GM12865 (cell line): ENCODE measurements around the gene FAM83F.

Source experiments
- DNase-seq: peaks from one replicate; pipeline ENCODE4 v3.0.0; 2010; ENCODE audit warnings: low read depth
- H3K4me3 ChIP-seq: 2 replicates; pipeline ENCODE4 v1.5.1; 2011; ENCODE audit warnings: mild to moderate bottlenecking, low read depth, low read length, control low read depth
- CTCF ChIP-seq: IDR thresholded peaks from 2 replicates; pipeline ENCODE4 v1.5.1; 2011; ENCODE audit warnings: low read length, control low read depth, low read depth, inconsistent platforms; ENCODE audit not compliant: insufficient read depth; ENCODE audit errors: missing control alignments

FAM83F gene

GRCh38 chr22:39995393-39996252 is 869 bp downstream of the FAM83F start:
- TF ChIP-seq CTCF, result no peak
- no peak for DNase-seq
- no peak overlapping the region for H3K4me3 ChIP-seq

GRCh38 chr22:39996732-39997131 is 2.0 kb downstream of the FAM83F start:
- no peak overlapping the region for H3K4me3 ChIP-seq
- no peak for DNase-seq
- TF ChIP-seq CTCF, result no peak

DNA sequence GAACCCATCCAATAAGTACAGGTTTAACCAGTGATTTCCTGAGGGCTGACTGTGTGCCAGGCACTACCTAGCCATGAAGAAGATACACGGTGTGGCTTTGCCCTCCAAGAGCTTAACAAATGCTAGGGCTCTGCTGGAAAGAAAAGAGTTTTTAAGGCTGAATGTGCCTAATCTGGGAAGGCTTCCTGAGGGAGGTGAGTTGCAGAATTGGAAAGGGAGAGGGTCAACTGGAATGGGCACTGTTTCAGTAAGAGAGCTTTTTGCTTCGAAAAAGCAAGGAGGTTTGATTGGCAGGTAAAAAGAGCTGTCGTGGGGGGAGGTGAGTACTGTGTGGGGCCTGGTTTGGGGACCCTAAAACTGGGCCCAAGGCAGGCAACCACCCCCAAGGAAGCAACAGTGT is 2.7 kb downstream of the FAM83F start:
- no peak overlapping the region for H3K4me3 ChIP-seq
- TF ChIP-seq CTCF, result no peak
- DNase-seq, result no peak

- no peak for TF ChIP-seq CTCF
- no peak overlapping the region for H3K4me3 ChIP-seq
- no peak for DNase-seq
These were observed 3.4 kb downstream of the FAM83F start for GRCh38 chr22:39997939-39998726.

- TF ChIP-seq CTCF, result peak; percentile 17
- peak; percentile 39 for DNase-seq
- H3K4me3 ChIP-seq, result no peak overlapping the region
These were observed 4.5 kb downstream of the FAM83F start for GRCh38 chr22:39999144-39999757.

DNA sequence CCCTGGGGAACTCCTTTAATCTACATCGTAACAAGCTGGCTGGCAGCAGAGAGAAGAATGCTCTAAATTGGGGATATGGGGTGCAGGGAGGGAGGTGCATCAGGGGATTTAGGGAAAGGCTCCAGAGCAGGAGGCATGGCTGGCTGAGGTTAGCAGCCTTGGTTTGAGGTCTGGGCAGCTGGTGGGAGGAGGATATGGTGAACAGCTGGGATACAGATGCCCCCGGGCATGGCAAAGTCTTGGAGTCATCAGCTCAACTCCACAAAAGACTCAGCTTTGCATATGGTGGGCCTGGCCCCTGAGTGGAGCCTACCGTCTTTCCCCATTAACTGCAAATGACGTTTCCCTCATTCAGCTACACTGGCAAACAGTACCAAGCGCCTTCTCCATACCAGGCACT is 5.4 kb downstream of the FAM83F start:
- H3K4me3 ChIP-seq, result no peak overlapping the region
- no peak for TF ChIP-seq CTCF
- DNase-seq, result no peak
